Cerebellar cortex (tissue), 1 donor: ENCODE measurements around the gene B4GALNT4.
"Not testable (repeated sequence)": the region's sequence is repeated elsewhere in the genome, so short reads cannot be mapped to it uniquely, and the experiment has no call there.

Experiments used
- DNase-seq: peaks from one replicate; pipeline ENCODE4 v3.0.0-alpha.2; 2015; ENCODE audit warnings: low spot score

The B4GALNT4 gene

GRCh38 chr11:376531-377173 is 7.4 kb downstream of the B4GALNT4 start:
- DNase-seq, result no peak

DNA sequence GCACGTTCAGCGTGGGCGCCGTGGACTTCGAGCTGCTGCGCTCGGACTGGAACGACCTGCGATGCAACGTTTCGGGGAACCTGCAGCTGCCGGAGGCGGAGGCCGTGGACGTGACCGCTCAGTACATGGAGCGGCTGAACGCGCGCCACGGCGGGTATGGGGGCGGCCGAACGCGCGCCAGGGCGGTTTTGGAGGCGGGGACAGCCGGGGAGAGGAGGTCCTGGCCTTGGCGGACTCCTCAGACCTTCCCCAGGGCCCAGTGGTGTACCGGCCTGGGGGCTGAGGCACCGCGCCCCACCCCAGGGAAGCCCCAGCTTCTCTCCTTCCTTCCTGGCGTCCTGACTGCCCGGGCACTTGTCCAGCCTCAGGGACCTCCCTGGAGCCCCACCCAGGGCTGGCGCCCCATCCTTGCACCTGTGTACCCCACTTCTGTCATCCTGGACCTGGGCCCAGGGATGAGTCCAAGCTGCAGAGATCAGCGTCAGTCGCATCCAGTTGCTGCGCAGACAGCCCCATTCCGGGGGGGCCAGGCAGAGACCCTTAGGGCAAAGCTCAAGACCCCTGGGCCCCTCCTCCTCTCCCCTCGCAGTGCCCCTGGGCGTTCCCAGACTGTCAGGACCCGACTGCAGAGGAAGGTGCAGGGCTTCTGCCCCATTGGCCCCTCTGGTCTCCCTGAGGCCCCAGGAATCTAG is 8.0 kb downstream of the B4GALNT4 start:
- no peak for DNase-seq

GRCh38 chr11:377883-378500 is 8.7 kb downstream of the B4GALNT4 start:
- no peak for DNase-seq

- DNase-seq, result no peak
Measured at GRCh38 chr11:379205-380094, 10.2 kb downstream of the B4GALNT4 start.

- DNase-seq, result no peak
Measured at GRCh38 chr11:380095-380480, 10.8 kb downstream of the B4GALNT4 start.

DNA sequence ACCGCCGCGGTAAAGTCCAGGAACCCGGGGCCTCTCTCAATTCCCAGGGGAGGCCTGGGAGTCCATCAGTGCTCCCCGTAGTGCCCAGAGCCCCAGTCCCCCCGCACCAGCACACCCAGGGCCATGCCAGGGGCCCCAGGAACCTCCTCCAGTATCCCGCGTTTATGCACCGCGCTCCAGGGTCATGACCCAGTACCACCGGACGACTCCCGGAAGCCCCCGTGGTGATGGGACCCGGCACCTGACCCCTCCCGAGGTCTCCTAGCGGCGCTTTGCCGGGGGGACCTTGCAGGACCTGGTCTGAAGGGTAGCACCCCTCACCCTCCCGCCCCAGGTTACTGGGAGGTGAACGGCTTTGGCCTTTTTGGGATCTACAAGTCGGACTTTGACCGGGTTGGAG is 11.2 kb downstream of the B4GALNT4 start:
- DNase-seq, result no peak

GRCh38 chr11:380996-381395 is 11.7 kb downstream of the B4GALNT4 start:
- DNase-seq, result no peak

DNA sequence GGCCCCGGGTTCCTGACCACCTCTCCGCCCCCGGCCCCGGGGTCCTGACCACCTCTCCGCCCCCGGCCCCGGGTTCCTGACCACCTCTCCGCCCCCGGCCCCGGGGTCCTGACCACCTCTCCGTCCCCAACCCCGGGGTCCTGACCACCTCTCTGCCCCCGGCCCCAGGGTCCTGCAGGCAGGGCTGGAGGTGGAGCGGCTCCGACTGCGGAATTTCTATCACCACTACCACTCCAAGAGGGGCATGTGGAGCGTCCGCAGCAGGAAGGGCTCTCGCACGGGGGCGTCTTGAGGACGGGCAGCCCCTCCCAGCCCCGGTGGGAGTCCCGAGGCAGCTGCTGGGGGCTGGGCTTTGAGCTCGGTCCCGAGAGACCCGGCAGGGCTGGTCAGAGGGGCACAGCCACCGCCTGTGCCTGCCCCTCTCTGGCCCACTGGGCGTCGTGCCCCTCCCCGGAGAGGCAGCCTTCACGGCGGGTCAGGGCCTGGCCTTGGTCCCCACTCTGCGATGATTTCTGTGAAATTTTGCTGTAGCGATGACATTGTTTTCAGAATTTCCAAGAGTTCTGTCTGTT is 12.3 kb downstream of the B4GALNT4 start:
- no peak for DNase-seq

- no peak for DNase-seq
Measured at GRCh38 chr11:382081-382629, 12.9 kb downstream of the B4GALNT4 start.

GRCh38 chr11:383431-383830 is 14.1 kb downstream of the B4GALNT4 start:
- DNase-seq, result no peak

GRCh38 chr11:384511-384910 is 15.2 kb downstream of the B4GALNT4 start:
- DNase-seq, result no peak

GRCh38 chr11:385594-386351 is 16.5 kb downstream of the B4GALNT4 start:
- no peak for DNase-seq

GRCh38 chr11:386483-386882 is 17.2 kb downstream of the B4GALNT4 start:
- DNase-seq, result no peak

- DNase-seq, result no peak
Measured at GRCh38 chr11:387193-387793, 18.0 kb downstream of the B4GALNT4 start.

DNA sequence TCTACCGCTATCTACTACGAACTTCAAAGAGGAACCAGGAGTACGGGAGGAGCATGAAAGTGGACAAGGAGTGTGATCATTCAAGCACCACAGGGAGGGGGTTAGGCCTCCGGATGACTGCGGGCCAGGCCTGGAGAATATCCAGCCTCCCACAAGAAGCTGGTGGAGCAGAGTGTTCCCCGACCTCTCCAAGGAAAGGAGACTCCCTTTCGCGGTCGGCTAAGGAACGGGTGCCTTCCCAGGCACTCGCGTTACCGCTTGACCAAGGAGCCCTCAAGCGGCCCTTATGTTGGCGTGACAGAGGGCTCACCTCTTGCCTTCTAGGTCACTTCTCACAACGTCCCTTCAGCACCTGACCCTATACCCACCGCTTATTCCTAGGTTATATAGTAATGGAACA is 20.1 kb downstream of the B4GALNT4 start:
- DNase-seq, result not testable (repeated sequence)

GRCh38 chr11:390175-390574 is 20.9 kb downstream of the B4GALNT4 start:
- peak; percentile 37 for DNase-seq

- DNase-seq, result no peak
Measured at GRCh38 chr11:391117-392017, 22.1 kb downstream of the B4GALNT4 start.

GRCh38 chr11:392102-392777 is 22.9 kb downstream of the B4GALNT4 start:
- DNase-seq, result no peak
